Upper lobe of left lung (tissue), 6 donors: Measurements from ENCODE around the gene MAPRE3. TPM values are rescaled to one million over a fixed set of nuclear protein-coding genes. Genes with fewer than 3 reads are reported as not detected.
A peak's percentile ranks its signal among the peaks of the same experiment; 100 is the strongest.

Source experiments
- ATAC-seq, 2 donors: fragments of 200-7000 bp; cut with Tn5 transposase; one replicate each; pipeline ENCODE4 v1.9.1; 2022; ENCODE audit warnings: mild to moderate bottlenecking in 2 of 2, moderate library complexity in 2 of 2; ENCODE audit not compliant: low FRiP score in 2 of 2
- DNase-seq, 2 donors: peaks; one replicate each; pipeline ENCODE4 v3.0.0-alpha.2; 2019 to 2020
- H3K27ac ChIP-seq, 4 donors: fragments of 200-600 bp; sonication (generic); one replicate each; pipeline ENCODE4 v1.5.1; 2016 to 2019
- H3K27me3 ChIP-seq, 4 donors: fragments of 200-600 bp; sonication (generic); one replicate each; pipeline ENCODE4 v1.5.1; 2017 to 2019
- H3K36me3 ChIP-seq, 4 donors: fragments of 200-600 bp; sonication (generic); one replicate each; pipeline ENCODE4 v1.5.1; 2016 to 2019
- H3K4me1 ChIP-seq, 4 donors: fragments of 200-600 bp; sonication (generic); one replicate each; pipeline ENCODE4 v1.5.1; 2018 to 2019
- H3K4me3 ChIP-seq, 4 donors: fragments of 200-600 bp; sonication (generic); one replicate each; pipeline ENCODE4 v1.5.1; 2017 to 2019; ENCODE audit warnings: mild to moderate bottlenecking in 2 of 4, moderate library complexity in 1 of 4
- H3K9me3 ChIP-seq, 4 donors: fragments of 200-600 bp; sonication (generic); one replicate each; pipeline ENCODE4 v1.5.1; 2018 to 2019
- EP300 ChIP-seq, 4 donors: sonication (generic); formaldehyde crosslinking; IDR thresholded peaks; one replicate each; pipeline ENCODE4 v1.5.1; 2017; ENCODE audit warnings: antibody characterized with exemption in 4 of 4, control low read depth in 2 of 4
- POLR2A ChIP-seq, 4 donors: fragments of 450-650 bp; IDR thresholded peaks; one replicate each; pipeline ENCODE4 v1.5.1; 2016 to 2017; ENCODE audit warnings: antibody characterized with exemption in 4 of 4, mild to moderate bottlenecking in 2 of 4
- POLR2AphosphoS5 ChIP-seq, 2 donors: sonication (generic); formaldehyde crosslinking; IDR thresholded peaks; one replicate each; pipeline ENCODE4 v1.5.1; 2017; ENCODE audit warnings: antibody characterized with exemption in 2 of 2
- WGBS, 2 donors: methylation state at CpG; one replicate each; pipeline ENCODE4 v1.1.5; 2017 to 2018; 5-methylcytosine and 5-hydroxymethylcytosine counted together
- total RNA-seq, 6 donors: library from RNA; depleted of rRNA in 4 of 6; stranded (reverse); fragments of >200 nt in 4 of 6; gene quantifications; one replicate each; pipeline versions ENCODE4 v1.1.0 to v1.2.1, GENCODE V29; 2016 to 2021
- TF ChIP-seq, protein P1 (sequence below), 6 experiments: fragments of 450-650 bp in 4 of 6; fragments of 200-600 bp in 2 of 6; sonication (generic) in 2 of 6; IDR thresholded peaks; one replicate each; pipeline ENCODE4 v1.5.1; 2016 to 2019; ENCODE audit warnings: antibody characterized with exemption in 6 of 6
- donor health status: DM: no; HTN: no; CAD: no; lungs with moderate emphysema.
- donor health status: DM: no; HTN: yes; CAD: no; lungs with severe emphysema.

MAPRE3 gene
- total RNA-seq, 6 donors from 2014 or later: 13.5 to 61.8 (median 20.1) TPM

DNA sequence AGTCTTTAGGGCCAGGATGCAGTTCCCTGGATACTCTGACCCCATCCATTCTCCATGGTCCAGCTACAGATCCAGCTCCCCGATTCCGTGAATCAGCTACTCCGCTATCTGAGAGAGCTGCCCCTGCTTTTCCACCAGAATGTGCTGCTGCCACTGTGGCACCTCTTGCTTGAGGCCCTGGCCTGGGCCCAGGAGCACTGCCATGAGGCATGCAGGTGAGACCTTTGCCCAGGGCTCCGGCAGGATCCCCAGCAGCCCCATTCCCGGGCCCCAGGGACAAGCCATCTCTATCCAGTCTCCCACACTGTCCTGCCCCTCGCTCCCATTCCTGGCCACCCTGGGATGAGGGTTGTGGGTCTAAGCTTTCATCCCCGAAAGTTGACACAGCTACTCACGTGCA lies 69.8 kb downstream of the MAPRE3 start:
- no peak overlapping the region for H3K4me3 ChIP-seq
- peaks cover 44 to 73% (median 64%) of the 10 kb centered on the region in 4 donors for H3K36me3 ChIP-seq
- no peaks in the 10 kb centered on the region for H3K27me3 ChIP-seq
- DNase-seq: no peak
- H3K9me3 ChIP-seq: no peaks in the 10 kb centered on the region
- TF ChIP-seq POLR2AphosphoS5 (IDR thresholded peaks at IDR 0.05): no peak
- TF ChIP-seq, protein P1, sequence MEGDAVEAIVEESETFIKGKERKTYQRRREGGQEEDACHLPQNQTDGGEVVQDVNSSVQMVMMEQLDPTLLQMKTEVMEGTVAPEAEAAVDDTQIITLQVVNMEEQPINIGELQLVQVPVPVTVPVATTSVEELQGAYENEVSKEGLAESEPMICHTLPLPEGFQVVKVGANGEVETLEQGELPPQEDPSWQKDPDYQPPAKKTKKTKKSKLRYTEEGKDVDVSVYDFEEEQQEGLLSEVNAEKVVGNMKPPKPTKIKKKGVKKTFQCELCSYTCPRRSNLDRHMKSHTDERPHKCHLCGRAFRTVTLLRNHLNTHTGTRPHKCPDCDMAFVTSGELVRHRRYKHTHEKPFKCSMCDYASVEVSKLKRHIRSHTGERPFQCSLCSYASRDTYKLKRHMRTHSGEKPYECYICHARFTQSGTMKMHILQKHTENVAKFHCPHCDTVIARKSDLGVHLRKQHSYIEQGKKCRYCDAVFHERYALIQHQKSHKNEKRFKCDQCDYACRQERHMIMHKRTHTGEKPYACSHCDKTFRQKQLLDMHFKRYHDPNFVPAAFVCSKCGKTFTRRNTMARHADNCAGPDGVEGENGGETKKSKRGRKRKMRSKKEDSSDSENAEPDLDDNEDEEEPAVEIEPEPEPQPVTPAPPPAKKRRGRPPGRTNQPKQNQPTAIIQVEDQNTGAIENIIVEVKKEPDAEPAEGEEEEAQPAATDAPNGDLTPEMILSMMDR (IDR thresholded peaks at IDR 0.05): no peak
- no peak for TF ChIP-seq POLR2A (IDR thresholded peaks at IDR 0.05)
- TF ChIP-seq EP300 (IDR thresholded peaks at IDR 0.05): no peak
- no peak overlapping the region for H3K27ac ChIP-seq
- ATAC-seq: no peak
- H3K4me1 ChIP-seq: no peaks in the 10 kb centered on the region
- 84 to 97% methylated on average over 8 of the region's 8 CpGs for WGBS, 2 donors

DNA sequence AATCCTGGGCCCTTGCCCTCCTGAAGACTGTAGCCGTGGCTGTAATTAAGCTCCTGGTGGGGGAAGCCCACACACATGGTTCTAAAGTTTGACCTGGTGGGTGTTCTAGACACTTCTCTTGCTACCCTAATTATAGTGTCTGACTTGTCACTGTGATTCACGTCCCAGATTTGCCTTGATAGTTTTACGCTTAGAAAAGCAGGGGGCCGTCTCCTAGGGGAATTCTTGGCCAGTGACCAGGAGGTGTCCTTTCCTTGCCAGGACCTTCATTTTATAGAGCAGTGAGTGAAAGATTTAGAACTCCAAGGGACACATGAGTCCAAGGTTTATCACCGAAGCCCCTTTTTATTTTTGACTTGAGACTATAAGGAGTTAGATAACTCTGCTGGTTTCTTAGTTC lies 71.3 kb downstream of the MAPRE3 start:
- Histone ChIP-seq H3K4me3 (no peak overlapping the region), H3K36me3 (peaks cover 33 to 59% (median 50%) of the 10 kb centered on the region in 4 donors), H3K27ac (no peak overlapping the region), H3K4me1 (no peaks in the 10 kb centered on the region), H3K9me3 (no peaks in the 10 kb centered on the region), H3K27me3 (no peaks in the 10 kb centered on the region)
- TF ChIP-seq, protein P1 (IDR thresholded peaks at IDR 0.05): no peak
- no peak for TF ChIP-seq POLR2AphosphoS5 (IDR thresholded peaks at IDR 0.05)
- TF ChIP-seq EP300 (IDR thresholded peaks at IDR 0.05): no peak
- TF ChIP-seq POLR2A (IDR thresholded peaks at IDR 0.05): no peak
- no peak for DNase-seq
- ATAC-seq: no peak
- 67 to 80% methylated on average over 5 of the region's 5 CpGs for WGBS, 2 donors

DNA sequence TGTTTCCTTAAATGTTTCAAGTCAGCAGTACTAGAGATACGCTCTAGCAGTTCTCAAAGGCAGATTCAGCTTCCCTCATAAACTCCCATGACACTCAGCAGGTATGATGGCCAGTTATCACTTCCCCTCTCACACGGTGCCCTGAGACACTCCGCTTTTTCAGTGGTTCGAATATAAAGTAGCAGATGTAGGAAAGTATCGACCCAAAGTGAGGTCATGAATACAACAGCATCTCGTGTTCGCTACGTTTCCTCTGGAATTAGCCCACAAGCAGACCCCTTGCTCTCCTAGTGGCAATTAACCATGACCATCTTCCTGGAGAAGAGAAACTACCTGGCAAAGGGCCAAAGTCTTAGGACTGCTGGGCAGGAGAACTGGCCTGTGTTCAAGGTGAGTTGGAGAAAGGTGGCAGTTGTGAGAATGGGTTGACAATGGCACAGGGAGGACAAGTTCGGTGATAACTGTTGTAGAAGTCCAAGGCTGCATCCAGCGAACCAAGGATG lies 71.8 kb downstream of the MAPRE3 start:
- Histone ChIP-seq H3K27ac (no peak overlapping the region), H3K4me1 (no peaks in the 10 kb centered on the region), H3K27me3 (no peaks in the 10 kb centered on the region), H3K4me3 (no peak overlapping the region), H3K9me3 (no peaks in the 10 kb centered on the region), H3K36me3 (peaks cover 30 to 54% (median 45%) of the 10 kb centered on the region in 4 donors)
- TF ChIP-seq POLR2A (IDR thresholded peaks at IDR 0.05): peak in 1 of 4 donors; percentile 6
- TF ChIP-seq, protein P1 (IDR thresholded peaks at IDR 0.05): no peak
- no peak for ATAC-seq
- no peak for DNase-seq
- 83 to 87% methylated on average over 10 of the region's 10 CpGs for WGBS, 2 donors

DNA sequence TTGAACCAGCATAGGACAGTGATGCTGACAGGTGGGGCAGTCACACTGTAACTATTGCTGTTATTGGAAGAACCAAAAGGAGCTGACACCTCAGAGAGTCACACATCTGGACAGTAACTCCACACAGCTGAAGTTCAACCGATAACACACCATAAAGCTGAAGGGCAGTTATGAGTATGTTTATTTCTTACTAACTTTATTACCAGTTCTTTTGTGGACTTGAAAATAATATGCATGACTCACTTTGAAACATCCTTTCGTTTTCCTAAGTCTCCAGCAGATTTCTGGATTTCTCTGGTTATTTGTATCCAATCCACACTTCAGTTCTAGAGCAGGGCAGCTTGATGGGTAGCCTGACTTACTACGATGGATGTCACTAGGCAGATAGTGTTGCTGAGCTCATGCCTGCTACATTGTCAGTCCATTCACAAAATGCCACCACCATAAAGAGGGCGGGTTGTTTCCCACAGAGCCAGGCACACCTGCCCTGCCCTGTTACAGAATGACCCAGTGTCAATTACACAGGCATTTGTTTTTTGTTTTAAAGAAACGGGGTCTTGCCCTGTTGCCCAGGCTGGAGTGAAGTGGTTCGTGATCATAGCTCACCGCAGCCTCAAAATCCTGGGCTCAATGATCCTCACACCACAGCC lies 72.7 kb downstream of the MAPRE3 start:
- no peaks in the 10 kb centered on the region for H3K27me3 ChIP-seq
- TF ChIP-seq POLR2AphosphoS5 (IDR thresholded peaks at IDR 0.05) (no peak), POLR2A (IDR thresholded peaks at IDR 0.05) (no peak), EP300 (IDR thresholded peaks at IDR 0.05) (no peak)
- TF ChIP-seq, protein P1 (IDR thresholded peaks at IDR 0.05): no peak
- no peak overlapping the region for H3K4me3 ChIP-seq
- no peaks in the 10 kb centered on the region for H3K4me1 ChIP-seq
- ATAC-seq: no peak
- no peaks in the 10 kb centered on the region for H3K9me3 ChIP-seq
- no peak for DNase-seq
- WGBS, 2 donors: 87 to 95% methylated on average over 7 of the region's 7 CpGs
- no peak overlapping the region for H3K27ac ChIP-seq
- peaks cover 22 to 45% (median 36%) of the 10 kb centered on the region in 4 donors for H3K36me3 ChIP-seq
